Gastroesophageal sphincter (tissue), 4 donors: ENCODE measurements around the gene ARHGAP12. TPM values are rescaled to one million over a fixed set of nuclear protein-coding genes. Genes with fewer than 3 reads are reported as not detected.
A peak's percentile ranks its signal among the peaks of the same experiment; 100 is the strongest.

ENCODE experiments used
- ATAC-seq: fragments of 150-250 bp; one replicate; pipeline ENCODE4 v1.9.1; 2016; ENCODE audit warnings: mild to moderate bottlenecking, moderate library complexity
- H3K27ac ChIP-seq, 4 donors: fragments of 200-600 bp; sonication (generic) in 3 of 4; 1 replicate in 3 of 4; 2 replicates in 1 of 4; pipeline ENCODE4 v1.5.1; 2016 to 2019
- H3K27me3 ChIP-seq: fragments of 200-600 bp; sonication (generic); one replicate; pipeline ENCODE4 v1.5.1; 2019
- H3K36me3 ChIP-seq, 2 donors: fragments of 200-600 bp; sonication (generic); one replicate each; pipeline ENCODE4 v1.5.1; 2019; ENCODE audit warnings: control low read depth in 1 of 2
- H3K4me1 ChIP-seq, 3 donors: fragments of 200-600 bp; sonication (generic); 1 replicate in 2 of 3; 2 replicates in 1 of 3; pipeline ENCODE4 v1.5.1; 2016 to 2019; ENCODE audit warnings: control low read depth in 2 of 3
- H3K4me3 ChIP-seq, 2 donors: fragments of 200-600 bp; sonication (generic); one replicate each; pipeline ENCODE4 v1.5.1; 2019; ENCODE audit warnings: mild to moderate bottlenecking in 1 of 2, moderate library complexity in 1 of 2
- H3K9me3 ChIP-seq, 3 donors: fragments of 200-600 bp; sonication (generic); one replicate each; pipeline ENCODE4 v1.5.1; 2017 to 2019; ENCODE audit warnings: control low read depth in 2 of 3
- EP300 ChIP-seq: sonication (generic); formaldehyde crosslinking; IDR thresholded peaks from one replicate; pipeline ENCODE4 v1.6.1; 2017; ENCODE audit warnings: antibody characterized with exemption, mild to moderate bottlenecking
- POLR2A ChIP-seq, 2 donors: fragments of 450-650 bp; IDR thresholded peaks; one replicate each; pipeline ENCODE4 v1.6.1; 2017; ENCODE audit warnings: antibody characterized with exemption in 2 of 2, mild to moderate bottlenecking in 2 of 2, moderate library complexity in 1 of 2
- POLR2AphosphoS5 ChIP-seq: sonication (generic); formaldehyde crosslinking; IDR thresholded peaks from one replicate; pipeline ENCODE4 v1.6.1; 2017; ENCODE audit warnings: antibody characterized with exemption
- WGBS, 2 donors: methylation state at CpG; one replicate each; pipeline ENCODE4 v1.1.5; 2018; ENCODE audit warnings: low coverage in 1 of 2; 5-methylcytosine and 5-hydroxymethylcytosine counted together
- total RNA-seq, 4 donors: library from RNA; depleted of rRNA; stranded (reverse); fragments of >200 nt; gene quantifications; one replicate each; pipeline ENCODE4 v1.1.0, GENCODE V29; 2016
- TF ChIP-seq, protein P1 (sequence below), 4 experiments: fragments of 200-600 bp in 2 of 4; fragments of 450-650 bp in 2 of 4; sonication (generic) in 1 of 4; IDR thresholded peaks; one replicate each; pipeline ENCODE4 v1.5.1; 2017 to 2019; ENCODE audit warnings: antibody characterized with exemption in 4 of 4, mild to moderate bottlenecking in 2 of 4, moderate library complexity in 2 of 4

The ARHGAP12 gene
- total RNA-seq, 4 donors from 2014 or later = 28.0 to 43.1 (median 41.1) TPM

DNA sequence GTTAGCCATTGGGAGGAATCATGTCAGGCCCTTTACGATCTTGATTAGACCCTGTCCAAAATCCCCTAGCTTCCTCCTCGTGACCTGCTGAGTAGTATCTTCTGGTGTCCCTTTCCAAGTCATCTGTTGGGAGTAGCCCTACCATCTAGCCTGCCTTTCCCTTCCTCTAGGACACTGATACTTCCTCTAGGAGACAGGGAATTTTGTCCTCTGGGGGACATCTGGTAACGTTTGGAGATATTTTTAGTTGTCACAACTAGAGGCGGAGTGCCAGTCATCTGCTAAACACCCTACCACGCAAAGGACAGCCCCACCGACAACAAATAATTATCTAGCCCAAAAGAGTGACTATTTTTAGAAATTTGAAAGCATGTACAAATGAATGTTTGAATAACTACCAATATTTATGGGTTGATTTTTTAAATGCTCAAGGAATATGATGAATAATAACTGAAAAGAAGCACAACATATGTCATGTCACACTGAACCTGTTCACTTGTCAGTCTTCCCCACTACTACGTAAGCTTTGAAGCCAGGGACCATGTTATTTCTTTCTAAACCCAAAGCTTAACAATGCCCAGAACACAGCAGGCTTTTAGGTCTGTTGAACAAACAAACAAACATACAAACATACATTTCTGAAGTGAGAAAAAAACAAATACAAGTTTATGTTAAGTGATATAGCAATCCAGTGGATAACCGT lies 105.9 kb downstream of the ARHGAP12 start:
- H3K36me3 ChIP-seq = peaks cover 0 to 8% of the 10 kb centered on the region in 2 donors
- TF ChIP-seq, protein P1, sequence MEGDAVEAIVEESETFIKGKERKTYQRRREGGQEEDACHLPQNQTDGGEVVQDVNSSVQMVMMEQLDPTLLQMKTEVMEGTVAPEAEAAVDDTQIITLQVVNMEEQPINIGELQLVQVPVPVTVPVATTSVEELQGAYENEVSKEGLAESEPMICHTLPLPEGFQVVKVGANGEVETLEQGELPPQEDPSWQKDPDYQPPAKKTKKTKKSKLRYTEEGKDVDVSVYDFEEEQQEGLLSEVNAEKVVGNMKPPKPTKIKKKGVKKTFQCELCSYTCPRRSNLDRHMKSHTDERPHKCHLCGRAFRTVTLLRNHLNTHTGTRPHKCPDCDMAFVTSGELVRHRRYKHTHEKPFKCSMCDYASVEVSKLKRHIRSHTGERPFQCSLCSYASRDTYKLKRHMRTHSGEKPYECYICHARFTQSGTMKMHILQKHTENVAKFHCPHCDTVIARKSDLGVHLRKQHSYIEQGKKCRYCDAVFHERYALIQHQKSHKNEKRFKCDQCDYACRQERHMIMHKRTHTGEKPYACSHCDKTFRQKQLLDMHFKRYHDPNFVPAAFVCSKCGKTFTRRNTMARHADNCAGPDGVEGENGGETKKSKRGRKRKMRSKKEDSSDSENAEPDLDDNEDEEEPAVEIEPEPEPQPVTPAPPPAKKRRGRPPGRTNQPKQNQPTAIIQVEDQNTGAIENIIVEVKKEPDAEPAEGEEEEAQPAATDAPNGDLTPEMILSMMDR (IDR thresholded peaks at IDR 0.05) = no peak
- TF ChIP-seq POLR2AphosphoS5 (no peak), POLR2A (IDR thresholded peaks at IDR 0.05) (no peak), EP300 (no peak)
- no peaks in the 10 kb centered on the region for H3K27me3 ChIP-seq
- H3K9me3 ChIP-seq = no peaks in the 10 kb centered on the region
- no peak for ATAC-seq
- 82 to 83% methylated on average over 5 to 8 of the region's 8 CpGs for WGBS, 2 donors
- H3K4me3 ChIP-seq = no peak overlapping the region
- H3K27ac ChIP-seq = no peak overlapping the region
- H3K4me1 ChIP-seq = peaks cover 0 to 9% (median 0%) of the 10 kb centered on the region in 3 donors

DNA sequence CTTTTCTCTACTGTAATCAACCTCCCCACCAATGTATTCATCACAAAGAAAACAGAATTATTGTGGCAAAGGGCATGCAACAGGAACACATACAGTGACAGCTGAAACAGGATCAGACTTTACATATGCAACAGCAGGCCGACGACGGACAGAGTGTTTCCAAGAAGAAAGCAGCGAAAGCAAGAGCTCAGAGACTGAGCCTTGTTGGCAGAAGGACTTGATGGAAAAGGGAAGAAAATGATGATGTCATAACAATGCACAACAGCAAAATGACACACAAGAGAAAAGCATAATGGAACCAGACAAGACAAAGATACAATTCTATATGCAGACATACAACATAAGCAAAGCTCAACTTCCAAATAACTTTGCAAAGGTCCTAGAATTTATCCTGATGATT lies 106.5 kb downstream of the ARHGAP12 start:
- Histone ChIP-seq H3K36me3 (peaks cover 0 to 8% of the 10 kb centered on the region in 2 donors), H3K4me1 (peaks cover 0 to 9% (median 0%) of the 10 kb centered on the region in 3 donors), H3K27me3 (no peaks in the 10 kb centered on the region), H3K9me3 (no peaks in the 10 kb centered on the region), H3K27ac (no peak overlapping the region), H3K4me3 (no peak overlapping the region)
- no peak for ATAC-seq
- TF ChIP-seq POLR2AphosphoS5 (no peak), EP300 (no peak), POLR2A (IDR thresholded peaks at IDR 0.05) (no peak)
- TF ChIP-seq, protein P1 (IDR thresholded peaks at IDR 0.05) = no peak
- 71 to 75% methylated on average over 4 of the region's 4 CpGs for WGBS, 2 donors

DNA sequence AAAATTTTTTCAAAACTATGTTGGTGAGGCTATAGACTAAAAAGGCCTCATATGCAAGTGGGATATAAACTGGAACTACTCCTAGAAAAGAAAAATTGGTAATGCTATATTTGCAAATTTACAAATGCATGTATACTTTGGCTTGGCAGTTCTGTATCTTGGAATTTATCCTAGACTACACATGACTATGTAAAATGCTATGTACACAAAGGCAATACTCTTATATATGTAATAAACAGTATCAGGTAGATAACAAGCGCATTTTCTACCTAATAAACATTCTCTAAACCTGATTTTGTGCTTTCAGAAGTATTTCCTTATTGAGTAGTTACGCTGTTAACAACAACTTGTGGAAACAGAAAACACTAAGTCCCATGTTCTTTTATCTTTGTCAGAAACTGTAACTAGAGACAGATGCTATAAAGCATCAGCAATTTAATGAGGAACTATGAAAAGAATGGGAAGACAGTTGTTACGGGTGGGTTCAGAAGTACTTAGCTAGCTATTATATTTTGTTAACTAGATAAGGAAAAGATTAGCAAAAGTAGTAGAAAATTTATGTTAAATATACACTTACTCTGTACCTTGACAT lies 107.8 kb downstream of the ARHGAP12 start:
- Histone ChIP-seq H3K4me3 (no peak overlapping the region), H3K9me3 (no peaks in the 10 kb centered on the region), H3K4me1 (peaks cover 0 to 9% (median 0%) of the 10 kb centered on the region in 3 donors), H3K36me3 (peaks cover 0 to 7% of the 10 kb centered on the region in 2 donors), H3K27ac (no peak overlapping the region), H3K27me3 (no peaks in the 10 kb centered on the region)
- no peak for ATAC-seq
- 85 to 86% methylated on average over 3 of the region's 3 CpGs for WGBS, 2 donors
- TF ChIP-seq EP300 (no peak), POLR2A (IDR thresholded peaks at IDR 0.05) (no peak), POLR2AphosphoS5 (no peak)
- TF ChIP-seq, protein P1 (IDR thresholded peaks at IDR 0.05) = no peak

DNA sequence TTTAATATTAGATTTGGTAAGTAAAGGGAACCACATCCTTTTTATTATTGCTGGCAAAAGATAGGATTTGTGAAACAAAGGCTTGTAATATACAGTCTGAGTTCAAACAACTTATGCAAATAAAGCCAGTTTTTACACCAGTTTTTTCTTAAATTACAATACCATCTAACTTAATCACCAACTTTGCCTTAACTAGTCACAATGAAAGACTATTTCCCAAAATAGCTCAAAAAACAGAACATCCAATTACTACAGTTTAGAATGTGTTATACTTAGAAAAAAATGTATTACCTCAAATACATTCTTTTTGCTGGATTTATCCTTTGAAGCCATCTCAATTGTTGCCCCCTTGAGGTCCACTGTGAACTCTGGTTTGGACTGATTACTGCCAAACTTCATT lies 108.5 kb downstream of the ARHGAP12 start:
- Histone ChIP-seq H3K4me1 (peaks cover 0 to 9% (median 0%) of the 10 kb centered on the region in 3 donors), H3K9me3 (no peaks in the 10 kb centered on the region), H3K27me3 (no peaks in the 10 kb centered on the region), H3K36me3 (peaks cover 0 to 4% of the 10 kb centered on the region in 2 donors), H3K4me3 (no peak overlapping the region), H3K27ac (peak overlapping the region in 1 of 4 donors; percentile 34)
- no peak for TF ChIP-seq POLR2A (IDR thresholded peaks at IDR 0.05)
- TF ChIP-seq EP300 = no peak
- TF ChIP-seq, protein P1 (IDR thresholded peaks at IDR 0.05) = no peak
- no peak for TF ChIP-seq POLR2AphosphoS5
- ATAC-seq = no peak

DNA sequence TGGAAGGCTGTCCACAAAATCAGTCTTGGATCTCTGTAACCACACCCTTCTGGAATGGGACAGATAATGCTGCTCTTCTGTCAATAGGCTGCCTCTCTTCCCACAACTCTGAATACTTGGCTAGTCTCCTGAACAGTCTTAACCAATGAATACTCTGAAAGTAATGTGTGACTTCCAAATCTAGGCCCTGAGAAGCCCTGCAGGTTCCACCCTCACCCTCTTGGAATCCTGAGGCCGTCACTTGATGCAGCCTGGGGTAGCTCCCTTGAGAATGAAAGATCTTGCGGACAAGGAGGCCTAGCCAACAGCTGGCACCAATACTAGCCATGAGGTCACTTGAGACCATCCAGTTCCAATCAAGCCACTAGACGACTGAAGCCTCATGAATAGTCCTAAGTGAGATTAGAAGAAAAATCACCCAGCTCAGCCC lies 109.2 kb downstream of the ARHGAP12 start:
- Histone ChIP-seq H3K9me3 (no peaks in the 10 kb centered on the region), H3K36me3 (peaks cover 0 to 6% of the 10 kb centered on the region in 2 donors), H3K27ac (peak overlapping the region in 2 of 4 donors; percentile 3 to 34), H3K27me3 (no peaks in the 10 kb centered on the region), H3K4me1 (peaks cover 0 to 9% (median 0%) of the 10 kb centered on the region in 3 donors), H3K4me3 (no peak overlapping the region)
- WGBS, 2 donors = 60 to 73% methylated on average over 1 to 2 of the region's 3 CpGs
- ATAC-seq = peak; percentile 54
- TF ChIP-seq EP300 = no peak
- TF ChIP-seq POLR2A (IDR thresholded peaks at IDR 0.05) = no peak
- TF ChIP-seq POLR2AphosphoS5 = no peak
- TF ChIP-seq, protein P1 (IDR thresholded peaks at IDR 0.05) = no peak
